ENCODE data around the gene CRIM1. TPM values are rescaled to one million over a fixed set of nuclear protein-coding genes. Genes with fewer than 3 reads are reported as not detected.

The CRIM1 gene
- total and polyA plus RNA-seq, 7 donors = 10.2 to 68.1 (median 53.1) TPM

DNA sequence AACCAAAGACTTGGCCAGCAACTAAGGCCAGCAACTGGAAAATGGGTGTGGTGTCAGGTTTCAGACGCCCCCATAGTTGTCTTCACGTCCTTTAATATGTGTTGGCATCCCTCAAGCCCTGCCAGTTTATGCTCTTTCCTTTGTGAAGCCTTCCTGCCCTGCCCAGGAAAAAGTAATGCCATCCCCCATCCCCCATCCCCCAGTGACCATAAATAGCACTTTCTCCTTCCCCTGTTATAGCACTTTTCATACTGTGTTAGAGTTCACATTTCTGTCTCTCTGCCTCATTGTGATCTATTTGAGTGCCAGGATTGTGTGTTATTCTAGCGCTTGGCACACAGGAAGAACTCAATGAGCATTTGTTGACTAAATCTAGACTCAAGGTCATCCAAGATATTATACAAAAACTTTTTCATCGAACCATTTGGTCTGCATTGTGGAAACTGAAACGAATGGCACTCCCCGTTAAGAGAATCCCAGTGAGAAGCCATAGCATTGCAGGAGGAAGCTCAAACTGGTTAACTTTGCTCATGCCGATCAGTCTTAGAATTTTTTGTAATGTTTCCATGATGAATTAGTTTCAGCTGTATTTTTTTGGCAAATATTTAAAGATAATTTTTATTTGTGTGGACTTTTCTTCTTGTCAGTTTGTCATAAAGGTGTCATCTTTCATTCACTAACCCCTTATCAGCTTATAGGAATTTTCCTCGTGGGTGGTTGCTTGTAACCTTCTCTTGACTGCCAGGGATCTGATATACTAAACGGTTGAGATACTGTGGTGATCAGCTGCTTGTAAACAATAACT is 15.7 kb downstream of the CRIM1 start:
- Histone ChIP-seq H3K36me3 (ENCODE audit: insufficient read depth in 1 of 2, low read depth in 1 of 2) (no peaks in the 10 kb centered on the region), H3K9me3 (no peaks in the 10 kb centered on the region), H3K4me3 (peak overlapping the region; percentile 39), H3K27ac (peak overlapping the region; percentile 46), H3K4me1 (peaks cover 100% of the 10 kb centered on the region), H3K27me3 (ENCODE audit: insufficient read depth in 3 of 3, low read length in 2 of 3) (no peaks in the 10 kb centered on the region)
- DNase-seq = no peak
- WGBS, 3 donors = 12 to 19% (median 14%) methylated on average over 9 of the region's 9 CpGs
- peak in 3 of 4 donors; percentile 26 to 44 (median 35) for ATAC-seq
- no peak for TF ChIP-seq CTCF (IDR thresholded peaks at IDR 0.05)
- intact Hi-C loops (cut with DNase I) = loop anchor here (5.0 to 10.0 kb wide), 2 partner anchors 46 to 54 kb away; no protein-coding TSS in a partner anchor

GRCh38 chr2:36371928-36372391 is 16.4 kb downstream of the CRIM1 start:
- peaks cover 100% of the 10 kb centered on the region for H3K4me1 ChIP-seq
- TF ChIP-seq CTCF (IDR thresholded peaks at IDR 0.05) = no peak
- intact Hi-C loops (cut with DNase I) = loop anchor here (5.0 to 10.0 kb wide), 2 partner anchors 45 to 53 kb away; no protein-coding TSS in a partner anchor

GRCh38 chr2:36373149-36373926 is 17.8 kb downstream of the CRIM1 start:
- Histone ChIP-seq H3K4me1 (peaks cover 99% of the 10 kb centered on the region), H3K9me3 (no peaks in the 10 kb centered on the region), H3K36me3 (ENCODE audit: insufficient read depth in 1 of 2, low read depth in 1 of 2) (peaks cover 0 to under 1% of the 10 kb centered on the region in 2 donors), H3K27ac (peak overlapping the region; percentile 36), H3K4me3 (no peak overlapping the region), H3K27me3 (ENCODE audit: insufficient read depth in 3 of 3, low read length in 2 of 3) (no peaks in the 10 kb centered on the region)
- 55 to 76% (median 63%) methylated on average over 8 of the region's 8 CpGs for WGBS, 3 donors
- DNase-seq = no peak
- ATAC-seq = peak; percentile 18 to 62 (median 46)
- intact Hi-C loops (cut with DNase I) = loop anchor here (5.0 to 10.0 kb wide), 2 partner anchors 44 to 51 kb away; no protein-coding TSS in a partner anchor
- no peak for TF ChIP-seq CTCF (IDR thresholded peaks at IDR 0.05)

More at GRCh38 chr2:36371928-36372391, 16.4 kb downstream of the CRIM1 start:
- peak overlapping the region; percentile 46 for H3K27ac ChIP-seq
- H3K9me3 ChIP-seq = no peaks in the 10 kb centered on the region
- no peak for DNase-seq
- no peaks in the 10 kb centered on the region for H3K27me3 ChIP-seq (ENCODE audit: insufficient read depth in 3 of 3, low read length in 2 of 3)
- ATAC-seq = peak in 2 of 4 donors; percentile 26 to 52
- WGBS, 3 donors = 21 to 29% (median 26%) methylated on average over 2 of the region's 2 CpGs
- no peaks in the 10 kb centered on the region for H3K36me3 ChIP-seq (ENCODE audit: insufficient read depth in 1 of 2, low read depth in 1 of 2)
- peak overlapping the region; percentile 39 for H3K4me3 ChIP-seq

- WGBS, 3 donors = 64 to 80% (median 74%) methylated on average over 3 of the region's 3 CpGs
- ATAC-seq = no peak
- H3K4me1 ChIP-seq = peaks cover 97% of the 10 kb centered on the region
Measured at GRCh38 chr2:36374585-36374984, 19.0 kb downstream of the CRIM1 start.

More at GRCh38 chr2:36374585-36374984, 19.0 kb downstream of the CRIM1 start:
- no peak overlapping the region for H3K27ac ChIP-seq
- intact Hi-C loops (cut with DNase I) = loop anchor here (5.0 to 10.0 kb wide), 2 partner anchors 43 to 50 kb away; no protein-coding TSS in a partner anchor
- H3K36me3 ChIP-seq (ENCODE audit: insufficient read depth in 1 of 2, low read depth in 1 of 2) = peaks cover 0 to 12% of the 10 kb centered on the region in 2 donors
- H3K27me3 ChIP-seq (ENCODE audit: insufficient read depth in 3 of 3, low read length in 2 of 3) = no peaks in the 10 kb centered on the region
- no peak for TF ChIP-seq CTCF (IDR thresholded peaks at IDR 0.05)
- no peak overlapping the region for H3K4me3 ChIP-seq
- no peaks in the 10 kb centered on the region for H3K9me3 ChIP-seq
- DNase-seq = no peak
